ENCODE results near the gene ARMC3.

The ARMC3 gene

GRCh38 chr10:23081221-23081750 is 153.4 kb downstream of the ARMC3 start:
- no peak for DNase-seq

GRCh38 chr10:23081891-23082290 is 154.0 kb downstream of the ARMC3 start:
- no peak for DNase-seq
